Heart left ventricle (tissue), 13 donors: ENCODE results near the gene RFX4.
"Not testable (repeated sequence)": the region's sequence is repeated elsewhere in the genome, so short reads cannot be mapped to it uniquely, and the experiment has no call there.

Source experiments
- CTCF ChIP-seq, 12 donors: fragments of 200-600 bp; sonication (generic) in 4 of 12; IDR thresholded peaks; one replicate each; pipeline versions ENCODE4 v1.5.0 to v1.8.0; 2018 to 2022; ENCODE audit warnings: antibody characterized with exemption in 12 of 12, mild to moderate bottlenecking in 5 of 12
- POLR2A ChIP-seq, 2 donors: fragments of 450-650 bp; IDR thresholded peaks; one replicate each; pipeline ENCODE4 v1.6.1; 2017; ENCODE audit warnings: antibody characterized with exemption in 2 of 2, mild to moderate bottlenecking in 2 of 2, moderate library complexity in 2 of 2
- donor health status: ischemic (EF 13 %, LVEDD 7.1; RV severe dilation, severe dysfunction).
- donor health status: DM: no; HTN: yes; CAD: no.
- donor health status: DM: no; HTN: no; CAD: no.
- donor health status: ischemic (EF 25% LVEDD 6.9; RV normal size, moderate dysfunction).
- donor health status: ischemic (EF 25% LVEDD 5.7; RV mildly dilated, moderate dysfunction).
- donor health status: ischemic (EF 35%, LVEDD 5.7; RV mildly dilated, moderate dysfunction).
- donor health status: nonischemic (EF 11% LVEDD 7.7; RV severe dilation, severe dysfunction).
- donor health status: DM: yes; HTN: yes; CAD: no.
- donor health status: PGD.
- donor health status: ischemic (EF 29% LVEDD 5.4; RV normal size, mild dysfunction).
- donor health status: nonischemic (EF 23%, LVEDD 6.1; RV moderate dilation, normal function).

GRCh38 chr12:106692033-106692432, 109.2 kb downstream of the RFX4 start:
- TF ChIP-seq CTCF, POLR2A (IDR thresholded peaks at IDR 0.05): not testable (repeated sequence)
